Measurements from ENCODE around the gene AOC1. TPM values are rescaled to one million over a fixed set of nuclear protein-coding genes. Genes with fewer than 3 reads are reported as not detected.
A peak's percentile ranks its signal among the peaks of the same experiment; 100 is the strongest.

The AOC1 gene
- total and polyA plus RNA-seq, 2 experiments from 2014 or later: 0.06 TPM; not detected in 1

DNA sequence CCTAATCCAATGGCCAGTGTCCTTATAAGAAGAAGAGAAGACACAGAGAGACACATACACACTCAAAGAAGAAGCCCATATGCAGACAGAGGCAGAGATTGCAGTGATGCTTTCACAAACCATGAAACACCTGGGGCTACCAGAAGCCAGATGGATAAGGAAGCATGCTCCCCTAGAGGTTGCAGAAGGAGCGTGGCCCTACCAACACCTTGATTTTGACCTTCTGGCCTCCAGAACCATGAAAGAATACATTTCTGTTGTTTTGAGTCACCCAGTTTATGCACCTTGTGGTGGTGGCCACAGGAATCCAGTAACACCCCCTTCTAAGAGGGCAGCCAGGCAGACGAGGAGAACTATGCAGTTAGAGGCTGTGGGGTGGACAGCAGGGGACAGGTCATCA, 43.5 kb downstream of the AOC1 start:
- H3K4me3 ChIP-seq: no peak overlapping the region
- no peaks in the 10 kb centered on the region for H3K9me3 ChIP-seq (ENCODE audit: low read depth)
- peaks cover 5% of the 10 kb centered on the region for H3K27me3 ChIP-seq
- no peaks in the 10 kb centered on the region for H3K36me3 ChIP-seq
- TF ChIP-seq, protein P1, sequence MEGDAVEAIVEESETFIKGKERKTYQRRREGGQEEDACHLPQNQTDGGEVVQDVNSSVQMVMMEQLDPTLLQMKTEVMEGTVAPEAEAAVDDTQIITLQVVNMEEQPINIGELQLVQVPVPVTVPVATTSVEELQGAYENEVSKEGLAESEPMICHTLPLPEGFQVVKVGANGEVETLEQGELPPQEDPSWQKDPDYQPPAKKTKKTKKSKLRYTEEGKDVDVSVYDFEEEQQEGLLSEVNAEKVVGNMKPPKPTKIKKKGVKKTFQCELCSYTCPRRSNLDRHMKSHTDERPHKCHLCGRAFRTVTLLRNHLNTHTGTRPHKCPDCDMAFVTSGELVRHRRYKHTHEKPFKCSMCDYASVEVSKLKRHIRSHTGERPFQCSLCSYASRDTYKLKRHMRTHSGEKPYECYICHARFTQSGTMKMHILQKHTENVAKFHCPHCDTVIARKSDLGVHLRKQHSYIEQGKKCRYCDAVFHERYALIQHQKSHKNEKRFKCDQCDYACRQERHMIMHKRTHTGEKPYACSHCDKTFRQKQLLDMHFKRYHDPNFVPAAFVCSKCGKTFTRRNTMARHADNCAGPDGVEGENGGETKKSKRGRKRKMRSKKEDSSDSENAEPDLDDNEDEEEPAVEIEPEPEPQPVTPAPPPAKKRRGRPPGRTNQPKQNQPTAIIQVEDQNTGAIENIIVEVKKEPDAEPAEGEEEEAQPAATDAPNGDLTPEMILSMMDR (IDR thresholded peaks at IDR 0.05; ENCODE audit: low read depth, low read length): no peak
- no peak overlapping the region for H3K27ac ChIP-seq
- DNase-seq (ENCODE audit: low read depth in 1 of 2, low spot score in 1 of 2): no peak
- H3K4me1 ChIP-seq (ENCODE audit: low read depth): peaks cover under 1% of the 10 kb centered on the region

DNA sequence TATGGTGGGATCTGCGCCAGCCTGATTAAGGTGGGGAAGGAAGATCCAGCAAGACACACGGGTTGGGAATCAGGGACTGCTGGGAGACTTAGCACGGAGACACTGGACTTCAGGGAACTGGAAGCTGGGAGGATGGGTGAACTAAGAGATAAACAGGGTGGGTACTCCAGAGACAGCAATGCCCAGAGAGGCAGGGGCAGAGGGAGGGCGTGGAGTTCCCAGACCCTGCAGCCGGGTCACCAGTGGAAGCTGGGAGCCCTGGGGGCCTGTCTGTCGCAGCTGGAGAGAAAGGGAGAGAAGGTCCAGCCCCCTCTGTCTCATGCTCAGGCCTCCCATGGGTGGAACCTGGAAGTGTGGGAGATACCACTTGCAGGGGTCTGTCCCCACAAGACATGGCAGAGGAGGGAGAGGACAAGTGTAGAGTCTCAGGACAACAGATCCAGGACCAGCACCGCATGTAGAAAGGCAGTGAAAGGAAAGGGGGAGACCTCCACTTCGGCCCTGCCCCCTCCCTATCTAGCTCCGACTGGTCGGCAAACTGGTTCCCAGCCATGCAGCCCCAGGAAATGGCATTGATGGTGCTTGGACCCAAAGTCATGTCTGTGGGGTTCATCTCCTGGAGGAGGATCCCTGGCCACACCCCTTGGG, 44.4 kb downstream of the AOC1 start:
- Histone ChIP-seq H3K4me3 (no peak overlapping the region), H3K9me3 (ENCODE audit: low read depth) (no peaks in the 10 kb centered on the region), H3K27ac (no peak overlapping the region), H3K27me3 (peaks cover 5% of the 10 kb centered on the region), H3K36me3 (no peaks in the 10 kb centered on the region), H3K4me1 (ENCODE audit: low read depth) (peaks cover 7% of the 10 kb centered on the region)
- DNase-seq (ENCODE audit: low read depth in 1 of 2, low spot score in 1 of 2): no peak
- TF ChIP-seq, protein P1 (IDR thresholded peaks at IDR 0.05; ENCODE audit: low read depth, low read length): no peak

DNA sequence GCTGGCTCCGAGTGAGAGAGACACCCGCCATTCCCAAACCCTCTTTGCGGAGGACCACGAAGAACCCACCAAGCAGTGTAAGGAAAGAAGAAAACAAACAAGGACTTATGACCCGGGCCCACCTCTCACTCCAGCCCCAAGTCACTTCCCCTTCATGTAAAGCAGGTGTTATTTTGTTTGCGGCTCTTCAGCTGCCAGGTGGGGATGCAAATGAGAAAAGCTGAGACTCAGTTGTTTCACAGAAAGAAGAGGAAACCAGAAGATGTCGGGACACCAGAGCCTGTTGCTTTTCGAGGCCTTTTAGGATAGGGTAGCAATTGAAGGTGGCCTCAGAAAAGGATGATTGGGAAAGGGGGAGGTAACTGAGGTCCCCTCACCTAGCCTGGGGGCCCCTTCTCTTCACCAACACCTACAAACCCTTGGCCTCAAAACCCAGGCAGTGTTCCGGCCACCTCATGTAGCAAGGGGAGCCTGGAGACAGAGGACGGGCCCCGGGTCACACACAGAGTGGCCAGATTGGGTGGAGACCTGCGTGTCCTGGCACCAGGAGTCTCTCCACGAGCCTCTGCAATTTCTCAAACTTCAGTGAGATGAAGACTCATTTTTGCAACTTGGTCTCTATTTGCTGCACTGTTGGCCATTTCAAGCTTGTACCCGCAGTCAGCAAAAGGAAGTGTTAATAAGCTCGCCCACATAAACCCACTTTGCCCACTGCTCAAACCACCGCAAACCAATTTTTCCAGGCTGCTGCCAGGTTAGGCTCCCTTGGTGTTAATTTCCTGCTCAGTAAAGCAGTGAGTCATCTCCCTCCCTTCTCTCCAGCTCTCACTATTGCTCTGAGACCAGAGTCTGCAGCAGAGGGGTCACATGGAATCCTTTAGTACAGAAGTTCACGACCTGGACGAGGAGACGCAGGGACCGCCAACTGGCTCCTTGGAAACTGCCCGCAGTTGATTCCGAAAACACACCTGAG, 45.5 kb downstream of the AOC1 start:
- Histone ChIP-seq H3K9me3 (ENCODE audit: low read depth) (no peaks in the 10 kb centered on the region), H3K27ac (no peak overlapping the region), H3K4me3 (no peak overlapping the region), H3K4me1 (ENCODE audit: low read depth) (peaks cover 7% of the 10 kb centered on the region), H3K36me3 (no peaks in the 10 kb centered on the region), H3K27me3 (peaks cover 5% of the 10 kb centered on the region)
- TF ChIP-seq, protein P1 (IDR thresholded peaks at IDR 0.05; ENCODE audit: low read depth, low read length): no peak
- DNase-seq (ENCODE audit: low read depth in 1 of 2, low spot score in 1 of 2): no peak

DNA sequence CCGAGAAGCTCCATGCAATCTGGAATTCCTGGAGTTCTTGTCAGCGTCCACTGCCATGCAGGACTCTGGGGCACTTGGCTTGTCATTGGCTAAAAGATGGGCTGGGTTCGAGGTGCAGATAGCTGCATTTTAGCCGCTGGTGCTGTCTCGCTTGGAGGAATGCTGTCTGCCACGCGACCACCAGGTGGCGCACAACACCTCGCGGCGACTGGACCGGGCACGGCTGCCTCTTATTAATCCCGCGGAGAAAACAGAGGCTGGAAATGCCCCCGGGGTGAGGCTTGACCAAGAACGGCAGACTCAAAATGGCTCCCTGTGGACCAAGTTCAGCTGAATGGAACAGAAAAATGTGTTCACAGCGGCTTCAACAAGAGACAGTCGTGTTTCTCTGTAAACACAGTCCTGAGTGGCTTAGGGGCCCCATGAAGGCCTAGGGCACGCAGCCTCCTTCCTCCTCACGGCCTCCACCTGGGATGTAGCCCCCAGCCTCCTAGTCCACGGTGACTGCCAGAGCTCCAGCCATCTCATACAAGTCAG, 46.2 kb downstream of the AOC1 start:
- peaks cover 7% of the 10 kb centered on the region for H3K4me1 ChIP-seq (ENCODE audit: low read depth)
- H3K36me3 ChIP-seq: no peaks in the 10 kb centered on the region
- peaks cover 5% of the 10 kb centered on the region for H3K27me3 ChIP-seq
- peak; percentile 74 to 83 for DNase-seq (ENCODE audit: low read depth in 1 of 2, low spot score in 1 of 2)
- no peaks in the 10 kb centered on the region for H3K9me3 ChIP-seq (ENCODE audit: low read depth)
- no peak overlapping the region for H3K4me3 ChIP-seq
- H3K27ac ChIP-seq: no peak overlapping the region
- TF ChIP-seq, protein P1 (IDR thresholded peaks at IDR 0.05; ENCODE audit: low read depth, low read length): peak; percentile 94

DNA sequence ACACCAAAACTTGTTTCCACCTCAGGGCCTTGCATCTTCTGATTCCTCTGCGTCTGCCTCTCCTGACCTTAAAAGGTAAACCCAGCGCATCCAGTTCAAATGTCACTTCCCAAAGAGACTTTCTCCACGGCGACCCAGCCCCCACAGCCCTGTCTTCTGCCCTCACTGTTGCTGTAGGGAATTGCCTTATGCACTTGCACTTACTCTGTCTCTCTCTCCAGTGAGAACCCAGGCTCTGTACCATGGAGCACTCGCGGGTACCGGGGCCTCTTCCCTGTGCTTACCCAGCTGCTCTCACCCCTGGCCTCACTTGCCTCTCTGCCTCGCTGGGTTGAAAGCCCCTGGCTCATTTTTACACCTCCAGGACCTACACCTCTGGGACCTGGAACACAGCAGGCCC, 48.4 kb downstream of the AOC1 start:
- H3K4me1 ChIP-seq (ENCODE audit: low read depth): peaks cover 7% of the 10 kb centered on the region
- peaks cover 5% of the 10 kb centered on the region for H3K27me3 ChIP-seq
- H3K36me3 ChIP-seq: no peaks in the 10 kb centered on the region
- H3K9me3 ChIP-seq (ENCODE audit: low read depth): no peaks in the 10 kb centered on the region
- no peak overlapping the region for H3K4me3 ChIP-seq
- no peak for DNase-seq (ENCODE audit: low read depth in 1 of 2, low spot score in 1 of 2)
- TF ChIP-seq, protein P1 (IDR thresholded peaks at IDR 0.05; ENCODE audit: low read depth, low read length): no peak
- H3K27ac ChIP-seq: no peak overlapping the region

Measured in cardiac muscle cell (in vitro differentiated cells and primary cell).